ENCODE results near the gene RGS7.

GRCh38 chr1:241299347-241299746, 57.7 kb downstream of the RGS7 start:
- no peak for TF ChIP-seq CTCF (IDR thresholded peaks at IDR 0.05; ENCODE audit: low read depth, low read length)
- no peak for TF ChIP-seq POLR2A (IDR thresholded peaks at IDR 0.05; ENCODE audit: extremely low read depth, insufficient read length)
- TF ChIP-seq MAX (IDR thresholded peaks at IDR 0.05; ENCODE audit: low read depth, low read length), result no peak
